GM03348 (cell line): Measurements from ENCODE around the gene EPB41L4A.

Source experiments
- DNase-seq: peaks from one replicate; pipeline ENCODE4 v3.0.0; 2012; ENCODE audit warnings: low spot score

The EPB41L4A gene

DNA sequence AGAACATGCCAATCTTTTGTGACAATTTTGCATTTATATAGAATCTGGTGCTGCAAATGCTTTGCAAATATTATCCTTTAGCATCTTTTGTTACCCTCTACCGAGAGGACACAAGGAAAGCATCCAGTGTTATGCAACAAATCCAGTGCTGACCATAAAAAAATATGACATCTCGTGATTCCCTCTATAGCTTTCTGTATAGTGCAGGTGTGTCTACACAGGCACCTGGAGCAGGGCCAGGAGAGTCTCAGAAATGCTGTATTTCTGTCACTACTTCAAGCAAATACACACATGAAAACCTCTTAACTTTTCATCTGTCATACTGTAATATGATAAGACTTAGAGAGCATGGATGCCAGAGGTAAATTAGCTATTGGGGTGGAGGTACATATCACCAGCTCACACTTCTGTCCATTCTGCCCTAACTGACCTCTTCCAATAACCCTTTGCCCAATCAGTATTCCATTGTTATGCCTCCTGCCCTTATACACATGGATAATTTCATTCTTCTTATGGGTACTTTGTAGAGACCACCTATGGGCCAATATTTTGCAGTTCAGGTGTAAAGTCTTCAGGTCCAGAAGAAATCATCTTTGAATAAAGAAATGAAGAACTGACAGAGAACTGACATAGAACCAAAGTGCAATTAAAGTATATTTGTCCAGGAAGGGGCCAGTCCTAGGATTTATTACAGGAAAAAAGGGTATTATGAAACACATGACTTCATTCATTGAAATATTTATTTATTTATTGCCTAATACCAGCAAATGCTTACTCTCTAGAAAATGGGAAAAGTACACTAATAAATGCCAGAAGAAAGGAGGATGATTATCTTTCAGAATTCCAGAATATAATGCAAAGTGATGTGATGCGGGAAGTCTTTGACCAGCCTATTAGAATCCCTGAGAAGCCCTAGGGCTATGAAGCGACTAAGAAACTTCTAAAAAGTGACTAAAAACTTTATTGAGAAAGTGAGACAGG is 106.5 kb downstream of the EPB41L4A start:
- DNase-seq = no peak

DNA sequence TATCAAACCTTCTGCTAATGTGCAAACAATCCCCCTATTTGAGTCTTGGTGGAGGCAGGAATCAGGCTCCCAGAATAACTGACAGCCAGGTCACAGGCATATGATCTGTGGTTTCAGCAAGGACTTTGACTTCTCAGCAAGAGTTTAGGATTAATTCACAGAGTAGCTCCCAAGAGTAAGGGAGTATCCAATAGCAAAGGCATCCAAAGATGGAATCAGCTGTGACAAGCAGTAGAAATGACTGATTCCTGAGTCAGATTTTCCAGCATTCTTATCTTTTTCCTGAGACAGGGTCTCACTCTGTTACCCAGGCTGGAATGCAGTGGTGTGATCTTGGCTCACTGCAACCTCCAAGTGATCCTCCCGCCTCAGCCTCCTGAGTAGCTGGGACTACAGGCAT is 108.3 kb downstream of the EPB41L4A start:
- DNase-seq = no peak

DNA sequence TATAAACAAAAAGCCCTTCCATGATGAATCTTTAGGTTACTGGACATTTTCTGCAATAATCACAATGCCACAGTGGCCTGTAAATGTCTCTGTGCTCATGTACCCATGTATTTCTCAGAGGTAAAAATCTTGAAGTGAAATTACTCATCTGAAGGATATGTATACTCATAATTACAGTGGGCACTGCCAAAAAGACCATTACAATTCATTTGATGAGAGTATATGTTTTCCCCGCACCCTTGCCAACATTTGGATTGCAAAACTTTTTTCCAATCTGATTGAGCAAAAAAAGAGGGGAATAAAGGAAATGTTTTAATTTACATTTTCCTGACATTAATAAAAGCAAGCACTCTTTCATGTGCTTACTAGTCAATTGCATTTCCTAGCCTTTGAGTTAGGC is 110.5 kb downstream of the EPB41L4A start:
- no peak for DNase-seq

DNA sequence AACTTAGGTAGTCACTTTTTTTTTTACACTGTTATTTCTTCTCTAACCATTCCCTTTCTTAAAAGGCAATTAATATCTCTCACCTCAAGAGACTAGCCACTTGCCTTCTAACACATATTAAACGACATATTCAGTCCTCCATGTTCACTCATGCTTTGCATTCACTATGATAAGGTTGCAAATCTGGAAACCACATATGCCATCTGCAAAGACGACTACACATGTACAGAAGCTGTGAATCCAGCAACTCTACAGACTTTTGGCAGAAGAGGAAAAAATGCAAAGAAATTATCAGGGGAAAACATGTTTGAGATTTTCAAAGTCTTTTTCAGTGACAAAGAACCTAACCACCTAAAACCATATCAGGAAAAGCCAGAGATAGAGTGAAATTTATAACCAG is 112.1 kb downstream of the EPB41L4A start:
- DNase-seq = no peak

DNA sequence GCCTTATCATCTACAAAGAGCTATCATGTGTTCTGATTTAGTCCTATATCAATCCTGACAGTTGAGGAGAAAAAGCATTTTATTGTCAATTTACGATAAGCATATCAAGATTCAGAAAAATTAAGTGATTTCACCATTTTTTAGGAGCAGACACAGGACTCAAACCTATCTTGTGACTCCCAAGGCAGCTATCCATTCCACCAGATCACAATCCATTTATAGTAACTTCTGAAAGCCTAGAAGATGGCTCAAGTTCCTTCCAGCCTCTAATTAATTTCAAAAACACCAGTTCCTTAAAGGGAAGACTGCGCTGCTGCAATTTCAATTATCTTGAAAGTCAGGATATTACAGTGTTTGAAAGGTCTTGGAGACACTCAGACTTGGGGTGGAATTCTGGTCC is 114.3 kb downstream of the EPB41L4A start:
- no peak for DNase-seq

DNA sequence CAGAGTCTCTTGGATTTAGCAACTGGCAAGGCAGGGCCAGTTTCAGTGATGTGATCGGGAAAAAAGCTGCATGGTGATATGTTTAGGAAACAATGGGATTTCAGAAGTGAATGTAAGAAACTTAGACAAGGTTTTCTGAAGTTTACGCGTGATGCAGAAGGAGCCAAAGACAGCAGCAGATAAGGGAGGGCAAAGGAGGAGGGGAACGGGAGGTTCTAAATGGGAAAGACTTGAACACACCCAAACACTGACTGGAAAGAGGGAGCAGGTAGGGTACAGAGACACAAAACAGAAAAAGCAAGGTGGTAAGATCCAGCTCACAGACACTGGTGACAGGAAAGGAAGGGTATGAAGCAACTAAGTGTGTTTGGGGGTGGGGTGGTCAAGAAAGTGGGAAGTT is 115.4 kb downstream of the EPB41L4A start:
- no peak for DNase-seq

DNA sequence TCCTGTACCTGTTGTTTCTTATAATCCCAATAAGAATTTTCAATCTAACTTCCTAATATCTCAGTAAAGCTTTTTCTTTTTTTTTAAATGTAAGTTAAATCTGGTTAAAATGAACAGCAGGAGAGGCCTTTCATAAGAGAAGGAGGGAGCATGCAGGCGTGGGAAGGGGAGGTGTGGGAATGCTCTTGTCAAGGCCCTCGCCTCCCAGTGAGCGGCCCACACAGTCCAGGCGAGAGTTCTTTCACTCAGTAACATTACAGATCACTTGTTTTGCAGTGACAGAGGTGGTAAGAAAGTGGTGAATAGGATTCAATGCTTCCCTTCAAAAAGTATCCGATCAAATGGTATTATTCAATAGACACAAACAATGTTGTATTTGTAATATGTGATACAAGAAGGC is 125.0 kb downstream of the EPB41L4A start:
- DNase-seq = no peak

DNA sequence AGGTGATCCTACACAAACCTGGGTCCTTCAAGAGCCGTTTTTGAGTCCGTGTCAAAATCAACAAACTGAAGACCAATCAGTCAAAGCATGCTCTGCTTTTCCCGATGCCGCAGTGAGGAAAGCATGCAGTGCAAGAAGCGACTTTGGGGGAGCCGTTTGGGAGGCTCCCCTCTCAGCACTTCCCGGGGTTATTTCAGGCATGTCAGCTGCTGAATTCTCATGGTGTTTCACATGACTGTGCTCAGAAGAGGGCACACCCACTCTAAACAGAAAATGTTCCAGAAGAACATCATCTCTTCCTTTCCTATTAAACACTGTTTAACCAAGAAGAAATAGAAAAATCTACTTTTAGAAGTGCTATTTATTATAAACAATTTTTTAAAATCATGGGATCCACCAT is 125.5 kb downstream of the EPB41L4A start:
- DNase-seq = no peak

DNA sequence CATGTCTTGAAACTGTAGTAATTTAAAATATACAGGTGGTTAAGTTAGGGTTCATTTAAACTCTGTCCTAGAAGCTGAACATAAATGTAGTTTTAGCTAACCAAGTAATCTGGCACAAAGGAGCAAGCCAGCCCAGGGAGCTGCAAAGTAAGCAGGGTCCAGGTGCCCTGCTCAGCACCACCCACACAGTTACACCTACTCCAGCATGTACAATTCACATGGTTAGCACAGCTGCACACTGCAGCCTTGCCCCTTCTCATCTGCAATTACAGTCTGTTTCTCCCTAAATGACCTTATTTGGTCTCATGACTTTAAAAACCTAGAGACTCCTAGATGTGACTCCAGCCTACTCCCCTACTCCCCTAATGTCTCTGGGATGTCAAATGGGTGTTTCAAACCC is 128.4 kb downstream of the EPB41L4A start:
- no peak for DNase-seq

DNA sequence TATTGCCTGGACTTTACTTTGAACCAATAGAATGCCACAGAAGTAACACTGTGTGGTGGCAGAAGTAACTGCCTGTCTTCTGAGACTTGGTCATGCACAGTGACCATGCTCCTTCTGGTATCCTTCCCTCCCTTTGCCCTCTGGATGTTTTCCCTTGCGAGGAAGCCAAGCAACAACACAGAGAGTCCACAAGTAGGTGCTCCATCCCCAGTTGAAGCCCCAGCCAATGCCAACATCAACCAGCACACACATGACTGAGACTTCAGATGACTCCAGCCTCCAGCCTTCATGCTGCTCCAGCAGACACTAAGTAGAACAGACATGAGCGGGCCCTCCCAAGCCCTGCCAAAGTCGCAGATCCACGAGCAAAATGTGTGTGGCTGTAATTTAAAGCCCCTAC is 129.6 kb downstream of the EPB41L4A start:
- DNase-seq = no peak

DNA sequence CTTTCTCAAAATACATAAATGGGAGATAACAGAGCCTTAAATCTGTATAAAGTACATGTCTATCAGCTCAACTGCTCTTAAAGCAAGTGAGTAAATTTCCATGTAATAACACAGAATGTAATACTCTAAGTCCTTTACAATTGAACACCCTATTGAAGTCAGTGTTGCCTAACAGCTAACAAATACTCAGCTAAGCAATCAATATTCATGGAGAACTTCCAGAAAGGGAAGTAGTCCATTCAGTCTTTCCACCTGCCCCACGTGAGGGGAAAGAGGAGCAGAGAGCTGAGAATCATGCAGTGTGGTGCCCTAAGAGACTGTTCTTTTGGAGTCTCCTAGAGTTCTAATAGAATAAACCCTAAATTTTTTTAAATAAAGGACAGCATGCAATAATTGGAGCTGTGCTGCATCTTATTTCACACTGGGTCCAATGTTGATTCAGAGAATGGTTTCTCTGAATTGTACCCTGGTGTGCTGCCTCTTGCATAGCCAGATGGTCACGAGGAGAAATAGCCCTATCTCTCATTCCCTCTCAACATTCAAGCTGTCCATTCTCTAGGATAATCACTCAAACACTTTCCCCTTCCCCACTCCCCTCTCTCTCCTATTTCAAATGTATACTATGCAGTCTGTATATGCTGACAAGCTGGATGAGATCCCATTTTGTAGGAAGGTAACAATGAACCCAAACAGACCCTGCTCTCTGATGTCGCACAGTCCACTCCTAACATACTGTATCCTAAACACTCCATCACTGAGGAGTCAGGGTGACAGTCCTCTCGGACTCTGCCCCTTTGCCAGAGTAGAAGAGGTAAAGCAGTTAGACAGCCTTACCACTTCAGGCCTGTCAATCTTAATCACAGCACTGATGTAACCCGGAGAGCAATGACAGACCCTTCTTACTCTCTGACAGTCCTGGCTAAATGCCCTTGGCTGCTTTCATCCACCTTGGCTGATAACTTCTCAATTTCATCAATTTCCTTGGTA is 134.8 kb downstream of the EPB41L4A start:
- no peak for DNase-seq

DNA sequence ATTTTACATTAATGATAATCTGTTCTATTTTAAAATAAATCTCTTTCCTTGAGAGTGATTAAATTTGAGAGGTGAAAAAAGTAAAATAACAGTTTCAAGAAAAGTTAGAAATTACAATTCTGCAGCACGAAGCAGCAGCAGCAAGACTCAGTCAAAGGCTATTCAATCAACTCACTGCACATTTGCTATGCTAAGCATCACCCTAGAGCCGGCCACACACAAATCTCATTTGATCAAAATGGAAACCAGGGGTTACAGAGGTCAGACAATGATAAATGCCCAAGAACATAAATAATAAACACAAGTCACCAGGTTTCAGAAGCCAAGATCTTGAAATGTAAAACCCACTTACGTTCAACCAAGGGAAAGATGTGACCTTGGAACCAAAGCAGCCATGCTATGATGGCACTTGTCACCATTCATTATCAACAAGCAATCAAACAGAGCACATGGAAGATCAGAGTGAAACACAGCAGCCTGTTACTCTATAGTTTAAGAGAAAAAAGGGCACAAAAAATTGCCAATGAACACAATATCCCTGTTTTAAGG is 136.0 kb downstream of the EPB41L4A start:
- DNase-seq = no peak

DNA sequence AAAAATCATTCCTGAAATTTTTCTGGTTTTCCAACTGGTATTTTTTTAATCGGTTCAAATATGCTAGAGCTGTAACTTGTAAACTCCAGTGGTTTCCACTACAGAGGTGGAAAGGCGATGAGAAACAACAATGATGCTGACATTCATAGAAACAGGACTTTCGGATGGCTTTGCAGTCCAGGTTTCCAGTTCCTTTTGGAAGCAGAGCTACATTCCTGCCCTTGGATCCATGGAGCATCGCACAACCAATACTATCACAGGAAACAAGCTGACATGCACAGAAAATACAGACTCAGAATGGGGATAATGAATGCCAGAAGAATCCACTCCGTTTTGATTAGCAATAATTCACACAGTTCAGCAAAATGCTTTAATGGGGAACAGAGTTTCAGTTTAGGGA is 140.0 kb downstream of the EPB41L4A start:
- DNase-seq = peak; percentile 11

DNA sequence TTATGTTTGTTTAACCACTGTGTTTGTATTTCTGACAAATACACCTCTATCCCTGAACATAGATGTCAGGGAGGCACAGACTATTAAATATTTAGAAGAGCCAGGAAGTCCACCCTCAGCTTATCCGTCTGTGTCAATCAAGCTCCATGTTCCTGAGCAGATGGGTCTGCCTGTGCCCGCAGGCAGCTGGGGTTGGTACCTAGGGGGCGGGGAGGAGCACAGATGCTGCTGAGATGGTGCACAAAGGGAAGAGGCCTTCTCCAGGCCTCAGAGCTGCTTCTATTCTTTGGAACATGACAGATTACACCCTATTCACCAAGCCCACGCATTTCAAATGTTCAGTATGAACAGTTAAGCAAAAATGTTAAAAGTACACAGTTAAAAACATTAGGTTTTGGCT is 142.1 kb downstream of the EPB41L4A start:
- DNase-seq = no peak

DNA sequence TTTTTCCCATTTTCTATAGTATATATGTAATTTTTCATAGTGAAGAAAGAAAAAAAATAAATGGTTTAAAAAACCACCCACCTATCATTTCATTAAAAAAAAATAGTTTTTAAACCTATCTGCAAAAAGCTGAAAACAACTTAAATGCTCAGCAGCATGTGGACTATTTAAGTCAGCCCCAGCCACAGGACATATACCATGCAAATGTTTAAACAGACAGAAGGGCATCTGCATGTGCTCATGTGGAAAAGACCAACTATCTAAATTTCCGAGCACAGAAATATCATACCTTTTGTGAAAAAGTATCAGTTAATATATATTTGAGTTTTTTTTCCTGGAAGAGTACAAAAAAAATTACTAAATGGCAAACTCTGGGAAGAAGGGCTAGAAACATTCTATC is 143.4 kb downstream of the EPB41L4A start:
- no peak for DNase-seq

DNA sequence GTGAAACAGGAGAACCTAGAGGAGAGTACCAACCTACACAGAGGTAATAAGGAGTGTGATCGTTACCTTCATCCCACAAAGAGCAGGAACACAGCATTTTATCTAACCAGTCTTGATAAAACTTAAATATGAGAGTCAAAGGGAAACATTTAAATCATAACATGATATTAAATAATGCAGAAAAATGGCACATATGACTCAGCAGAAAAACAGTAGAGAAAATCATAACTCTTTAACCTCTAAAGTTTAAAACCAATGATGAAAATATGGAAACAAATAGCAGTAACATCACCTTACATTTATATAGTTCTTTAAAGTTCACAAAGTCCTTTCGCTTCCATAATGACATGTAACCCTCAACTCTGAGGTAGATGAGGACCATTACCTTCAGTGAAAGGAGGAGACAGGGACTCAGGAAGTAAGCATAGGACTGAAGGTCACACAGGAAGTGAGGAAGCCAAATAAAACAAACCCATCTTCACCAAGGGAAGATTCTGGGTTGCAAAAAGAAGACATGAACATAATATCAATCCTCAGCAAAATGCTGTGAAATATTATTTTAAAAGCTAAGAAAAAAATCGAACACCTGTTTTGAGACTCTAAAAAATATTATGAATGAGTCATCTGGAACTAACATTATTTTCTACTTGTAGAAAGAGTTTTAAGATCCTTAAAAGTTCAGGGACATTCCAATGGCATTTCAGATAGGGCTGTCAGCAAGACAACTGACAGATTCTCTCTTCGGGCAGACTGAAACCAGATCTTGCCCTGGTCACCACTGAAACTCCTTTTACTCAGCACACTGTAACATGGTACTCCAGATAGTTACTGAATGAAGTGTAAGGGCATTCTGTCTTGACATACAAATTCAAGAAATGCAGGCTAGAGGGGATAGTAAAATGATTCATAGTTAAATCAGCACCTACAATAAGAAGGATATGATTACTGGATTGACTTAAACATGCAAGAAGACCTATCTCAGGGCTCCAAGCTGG is 148.5 kb downstream of the EPB41L4A start:
- DNase-seq = no peak

DNA sequence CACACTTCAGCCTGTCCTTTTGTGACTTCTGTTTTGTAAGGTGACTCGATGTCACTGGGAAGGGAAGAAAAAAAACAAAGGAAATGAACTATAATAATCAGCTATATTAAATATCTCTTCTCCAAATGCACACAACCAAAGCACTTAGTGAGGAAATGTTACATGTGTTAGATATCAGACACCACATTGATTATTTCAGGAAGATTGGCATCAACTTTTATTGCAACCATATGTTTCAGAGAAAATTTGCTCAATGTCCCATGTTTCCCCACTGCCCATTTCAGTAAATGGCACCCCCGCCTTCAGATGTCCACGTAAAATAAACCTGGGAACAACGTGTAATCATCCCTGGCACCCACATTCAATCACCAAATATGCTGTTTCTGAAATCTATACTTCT is 151.8 kb downstream of the EPB41L4A start:
- DNase-seq = no peak

DNA sequence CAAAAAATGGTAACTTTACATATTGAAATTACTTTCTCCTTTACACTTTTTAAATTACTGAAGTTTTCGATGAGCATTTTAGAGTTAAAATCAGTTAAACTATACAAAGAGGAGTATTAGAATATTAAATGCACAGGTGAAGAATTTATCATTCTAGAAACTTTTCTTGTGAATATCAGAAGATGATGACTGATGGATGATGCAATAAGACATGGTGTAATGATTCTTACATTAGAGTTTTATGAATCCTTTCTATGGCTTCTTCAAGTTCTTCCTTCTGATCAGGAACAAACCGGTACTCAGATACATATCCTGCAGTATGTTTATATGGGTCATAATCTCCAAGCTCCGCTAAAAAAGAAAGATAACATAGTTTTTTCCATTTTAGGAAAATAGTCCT is 154.4 kb downstream of the EPB41L4A start:
- no peak for DNase-seq

DNA sequence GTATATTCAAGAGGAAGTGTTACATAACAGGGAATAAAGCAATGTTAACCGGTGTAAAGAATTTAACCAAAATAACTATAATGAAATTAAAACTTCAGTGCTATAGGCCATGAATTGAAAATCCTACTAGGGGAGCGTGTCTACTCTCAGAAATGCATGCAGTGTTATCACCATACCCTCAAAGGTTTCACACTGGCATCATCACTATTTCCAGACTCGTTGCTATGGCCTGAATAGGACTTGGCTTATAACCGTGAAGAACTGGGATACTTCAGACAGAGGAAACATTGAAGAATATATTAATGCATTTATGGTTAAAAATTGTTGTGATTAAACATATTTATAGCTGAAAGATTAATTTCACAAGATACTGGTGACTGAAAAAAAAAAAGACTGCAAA is 154.9 kb downstream of the EPB41L4A start:
- no peak for DNase-seq

DNA sequence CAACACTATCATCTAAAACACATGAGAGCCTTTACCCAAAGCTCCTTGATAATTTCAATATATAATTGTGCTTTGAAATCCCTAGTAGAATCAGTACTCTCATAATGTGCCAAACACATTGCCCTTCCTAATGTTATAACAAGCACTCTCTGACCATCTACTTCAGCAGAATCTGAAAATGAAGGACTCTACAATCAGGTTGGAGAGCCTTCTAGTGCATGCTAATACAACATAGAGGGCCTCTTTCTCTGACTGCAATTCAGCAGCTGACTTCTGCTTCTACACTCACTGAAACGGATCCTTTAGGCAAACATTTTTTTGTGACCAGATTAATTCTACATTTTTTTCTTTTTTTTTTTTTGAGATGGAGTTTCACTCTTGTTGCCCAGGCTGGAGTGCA is 155.6 kb downstream of the EPB41L4A start:
- DNase-seq = no peak

DNA sequence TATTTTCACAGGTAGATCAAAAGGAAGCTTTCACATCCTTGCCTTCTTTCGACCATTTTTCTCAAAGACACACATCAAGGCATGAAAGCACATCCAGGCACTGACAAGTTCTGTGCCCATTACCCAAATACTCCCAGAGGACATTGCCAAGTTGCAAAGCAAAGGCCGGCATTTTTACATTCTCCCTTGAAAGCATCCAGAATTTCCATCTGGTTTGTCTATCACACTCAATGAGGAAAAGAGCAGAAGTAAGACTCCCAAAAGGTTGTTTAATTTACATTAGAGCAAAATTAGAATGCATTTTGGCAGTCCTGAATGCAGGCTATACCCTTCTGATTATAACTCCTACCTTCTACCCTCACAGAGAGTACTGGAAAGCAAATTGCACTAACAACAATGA is 160.5 kb downstream of the EPB41L4A start:
- no peak for DNase-seq
